Breast epithelium (tissue), 3 donors: ENCODE data around the gene AGA.

Source experiments
- CTCF ChIP-seq, 3 donors: fragments of 450-650 bp; IDR thresholded peaks; one replicate each; pipeline ENCODE4 v1.5.1; 2016 to 2017; ENCODE audit warnings: antibody characterized with exemption in 3 of 3, mild to moderate bottlenecking in 3 of 3, moderate library complexity in 3 of 3
- POLR2A ChIP-seq: fragments of 450-650 bp; IDR thresholded peaks from one replicate; pipeline ENCODE4 v1.6.1; 2016; ENCODE audit warnings: antibody characterized with exemption, mild to moderate bottlenecking, moderate library complexity

- TF ChIP-seq CTCF (IDR thresholded peaks at IDR 0.05) (no peak), POLR2A (peak; percentile 43)
Observed at GRCh38 chr4:177441803-177442622, at the start of gene AGA.
